GM11168 (cell line): ENCODE results near the gene ANTXR2.
"Not testable (repeated sequence)": the region's sequence is repeated elsewhere in the genome, so short reads cannot be mapped to it uniquely, and the experiment has no call there.

ENCODE experiments used
- in situ Hi-C: fragments of 300-500 bp; cut with MboI; formaldehyde crosslinking; loops from one replicate; pipeline ENCODE4 v1.12.0; 2022; ENCODE audit warnings: low sequenced_read_pairs; ENCODE audit not compliant: unreplicated experiment

The ANTXR2 gene

GRCh38 chr4:80029364-80029763, 43.7 kb downstream of the ANTXR2 start:
- in situ Hi-C loops, result no loop called here

DNA sequence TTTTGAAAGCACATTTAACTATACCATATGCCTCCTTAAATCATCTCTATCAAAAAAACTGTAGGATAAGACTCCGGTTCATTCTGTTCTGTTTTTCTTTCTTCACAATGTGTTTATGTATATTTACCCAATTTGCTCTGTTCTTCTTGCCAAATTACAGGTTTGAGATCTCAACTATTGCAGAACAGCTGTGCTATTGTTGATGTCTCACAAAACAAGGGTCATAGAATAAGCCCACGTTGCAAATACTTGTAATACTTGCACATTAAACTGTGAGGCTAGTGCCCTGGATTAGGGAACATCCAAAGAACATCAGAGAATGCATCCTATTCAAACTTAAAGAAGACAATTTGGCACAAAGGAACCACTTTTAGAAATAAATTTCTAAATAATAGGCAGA, 45.4 kb downstream of the ANTXR2 start:
- in situ Hi-C loops, result no loop called here

GRCh38 chr4:80026100-80026499, 46.9 kb downstream of the ANTXR2 start:
- in situ Hi-C loops, result no loop called here

DNA sequence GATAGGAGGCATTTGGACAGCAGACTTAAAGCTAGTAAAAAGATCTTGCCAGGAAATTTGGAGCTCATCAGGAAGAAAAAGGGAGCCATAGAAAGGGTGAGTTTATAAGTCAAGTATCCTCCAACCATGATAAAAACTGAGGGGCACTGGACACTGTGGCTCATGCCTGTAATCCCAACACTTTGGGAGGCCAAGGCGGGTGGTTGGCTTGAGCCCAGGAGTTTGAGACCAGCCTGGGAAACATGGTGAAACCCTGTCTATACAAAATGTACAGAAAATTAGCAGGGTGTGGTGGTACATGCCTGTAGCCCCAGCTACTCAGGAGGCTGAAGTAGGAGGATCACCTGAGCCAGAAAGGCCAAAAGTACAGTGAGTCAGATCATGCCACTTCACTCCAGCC, 48.7 kb downstream of the ANTXR2 start:
- in situ Hi-C loops, result no loop called here

GRCh38 chr4:80022282-80022681, 50.7 kb downstream of the ANTXR2 start:
- in situ Hi-C loops, result no loop called here

DNA sequence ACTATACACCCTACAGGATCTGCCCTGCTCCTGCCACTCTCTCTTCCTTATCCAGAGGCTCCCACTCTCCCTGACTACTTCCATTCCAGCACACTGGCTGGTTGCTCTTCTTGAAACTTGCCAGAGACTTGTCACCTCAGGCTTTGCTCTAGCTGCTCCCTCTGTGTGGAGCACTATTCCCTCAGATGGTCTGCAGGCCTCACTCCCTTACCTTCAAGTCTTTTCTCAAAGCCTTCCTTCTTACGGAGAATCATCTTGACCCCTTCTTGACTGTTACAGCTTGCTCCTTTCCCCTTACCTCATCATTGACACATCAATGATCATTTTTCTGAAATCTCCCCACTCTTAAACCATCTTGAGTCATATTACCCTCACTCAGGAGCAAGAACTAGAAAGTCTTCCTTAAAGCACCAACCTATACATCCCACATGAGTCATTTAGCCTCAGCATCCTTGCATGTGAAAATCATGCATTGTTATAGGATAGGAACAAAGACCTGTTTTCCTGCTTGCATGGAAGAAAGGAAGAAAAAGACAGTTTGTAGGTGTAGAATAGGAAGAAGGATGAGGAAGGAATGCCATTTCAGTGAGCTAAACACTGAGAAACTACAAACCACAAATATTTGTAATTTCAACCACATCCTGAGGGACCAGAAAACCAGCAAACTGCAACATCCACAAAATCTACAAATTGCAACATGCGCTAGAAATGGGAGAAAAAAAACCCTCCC, 55.7 kb downstream of the ANTXR2 start:
- in situ Hi-C loops, result no loop called here

GRCh38 chr4:80016506-80016905, 56.5 kb downstream of the ANTXR2 start:
- in situ Hi-C loops, result no loop called here

DNA sequence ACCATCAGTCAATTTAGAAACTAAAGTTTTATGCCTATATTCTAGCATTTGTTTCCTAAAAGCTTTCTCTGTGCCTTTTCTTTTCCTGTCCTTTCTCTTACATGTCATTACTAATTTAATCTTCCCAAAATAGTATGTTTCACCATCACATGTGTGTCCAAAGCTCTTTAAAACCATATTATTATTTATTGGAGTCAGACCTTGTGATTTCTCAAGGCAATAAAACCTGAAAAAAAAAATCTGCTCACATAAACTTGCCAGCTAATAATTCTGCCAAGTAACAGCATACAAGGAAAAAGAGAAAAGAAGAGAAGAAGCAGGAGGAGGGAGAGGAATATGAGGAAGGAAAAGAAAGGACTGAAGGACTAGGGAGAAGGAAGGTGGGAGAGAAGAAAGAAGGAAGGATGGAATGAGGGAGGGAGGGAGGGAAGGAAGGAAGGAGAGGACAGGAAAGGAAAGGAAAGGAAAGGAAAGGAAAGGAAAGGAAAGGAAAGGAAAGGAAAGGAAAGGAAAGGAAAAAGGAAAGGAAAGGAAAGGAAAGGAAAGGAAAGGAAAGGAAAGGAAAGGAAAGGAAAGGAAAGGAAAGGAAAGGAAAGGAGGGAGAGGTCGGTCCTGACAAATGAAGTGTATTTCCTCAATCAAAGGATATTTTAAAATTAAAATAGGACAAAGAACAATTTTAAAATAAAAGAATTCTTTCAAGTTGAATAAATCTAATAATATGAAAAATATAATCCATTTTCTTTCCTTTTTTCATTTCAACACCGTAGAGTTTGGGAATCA, 57.4 kb downstream of the ANTXR2 start:
- in situ Hi-C loops, result no loop called here

DNA sequence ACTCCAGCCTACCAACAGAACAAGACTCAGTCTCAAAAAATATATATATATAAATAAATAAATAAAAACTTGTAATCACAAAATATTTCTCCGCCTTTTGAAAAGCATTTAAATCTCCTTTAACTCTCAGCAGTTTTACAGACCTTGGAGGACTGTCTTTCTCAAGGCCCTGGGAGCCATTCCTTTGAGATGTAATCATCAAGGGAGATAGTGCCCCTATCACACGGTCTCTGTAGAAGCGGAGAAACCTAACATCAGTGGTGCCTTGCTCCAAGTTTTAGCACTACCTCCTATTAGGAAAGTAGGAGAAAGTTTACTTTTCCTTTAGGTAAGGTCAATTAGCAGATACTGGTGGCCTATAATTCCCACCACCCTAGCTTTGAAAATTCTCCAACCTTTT, 58.5 kb downstream of the ANTXR2 start:
- in situ Hi-C loops, result no loop called here

DNA sequence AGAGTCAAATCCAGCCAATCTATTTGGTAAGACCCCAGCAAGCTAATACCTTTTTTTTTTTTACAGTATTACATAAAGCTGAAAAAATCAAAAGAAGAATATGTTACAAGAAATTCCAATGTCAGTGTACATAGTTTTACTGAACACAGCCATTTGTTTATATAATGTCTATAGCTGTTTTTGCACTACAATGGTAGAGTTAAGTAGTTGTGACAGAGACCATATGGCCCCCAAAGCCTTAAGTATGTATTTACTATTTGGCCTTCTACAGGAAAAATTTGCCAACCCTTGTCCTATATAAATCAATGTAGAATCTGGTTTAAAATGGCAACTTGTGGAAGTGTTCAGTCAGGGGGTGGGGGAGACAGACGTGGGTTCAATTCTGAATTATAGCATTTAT, 60.7 kb downstream of the ANTXR2 start:
- in situ Hi-C loops, result no loop called here

DNA sequence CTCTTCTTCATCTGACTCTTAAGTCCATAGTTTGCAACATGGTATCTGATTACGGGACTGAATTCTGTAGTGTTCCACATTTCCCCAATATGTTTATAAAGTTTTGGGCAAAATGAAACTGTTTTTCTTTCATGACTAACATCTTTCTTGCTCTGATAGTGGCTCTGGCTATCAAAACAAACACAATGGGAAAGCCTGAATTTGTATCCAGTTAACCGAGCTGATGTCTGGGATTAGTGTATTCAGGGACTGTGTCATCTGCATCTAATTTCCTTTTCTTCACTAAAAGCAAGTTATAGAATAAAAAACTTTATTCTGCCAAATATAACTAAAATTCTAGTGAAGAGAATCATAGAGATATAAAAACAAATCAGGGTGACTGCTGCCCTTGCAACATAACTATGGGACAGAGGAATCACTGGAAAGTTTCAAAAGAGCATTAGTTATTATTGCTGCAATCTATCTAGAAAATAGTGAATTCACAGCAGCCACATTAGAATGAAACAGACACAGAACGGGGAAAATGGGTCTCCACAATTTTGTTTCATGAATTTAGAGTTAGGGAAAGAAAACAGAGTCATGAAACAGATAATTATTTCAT, 61.3 kb downstream of the ANTXR2 start:
- in situ Hi-C loops, result no loop called here

DNA sequence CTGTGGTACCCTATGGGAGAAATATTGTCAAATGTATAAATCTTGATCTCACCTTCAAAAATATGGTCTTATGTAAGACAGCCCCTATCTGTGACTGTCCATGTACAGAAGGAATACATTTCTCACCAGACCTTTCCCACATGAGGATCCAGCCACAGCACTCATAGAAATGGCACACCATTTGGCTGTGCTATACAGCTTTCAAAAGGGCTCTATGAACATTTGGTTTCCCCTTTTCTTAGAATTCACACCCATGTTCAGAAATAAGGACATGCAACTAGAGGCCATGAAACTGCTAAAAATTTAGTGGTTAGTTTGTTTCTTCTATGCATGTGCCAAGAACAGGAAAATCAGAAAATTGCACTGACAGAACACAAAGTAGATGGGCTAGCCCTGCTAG, 62.7 kb downstream of the ANTXR2 start:
- in situ Hi-C loops, result no loop called here

DNA sequence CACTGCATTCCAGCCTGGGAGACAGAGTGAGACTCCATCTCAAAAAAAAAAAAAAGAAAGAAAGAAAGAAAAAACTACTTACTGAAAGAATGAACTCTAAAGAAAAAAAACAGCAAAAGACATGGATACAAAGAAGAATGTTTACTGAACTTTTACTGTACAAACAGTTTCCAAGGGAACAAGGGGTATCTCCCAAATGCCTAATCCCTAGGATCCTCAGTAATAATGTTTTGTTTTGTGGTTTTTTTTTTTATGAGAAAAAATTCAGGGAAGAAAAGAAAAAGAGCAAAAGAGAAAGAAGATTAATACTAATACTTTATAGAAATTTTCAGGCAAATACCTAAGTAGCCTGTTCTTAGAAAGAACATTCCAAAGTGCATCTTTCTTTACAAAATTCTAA, 63.2 kb downstream of the ANTXR2 start:
- in situ Hi-C loops, result no loop called here

GRCh38 chr4:80008971-80009370, 64.1 kb downstream of the ANTXR2 start:
- in situ Hi-C loops, result no loop called here

DNA sequence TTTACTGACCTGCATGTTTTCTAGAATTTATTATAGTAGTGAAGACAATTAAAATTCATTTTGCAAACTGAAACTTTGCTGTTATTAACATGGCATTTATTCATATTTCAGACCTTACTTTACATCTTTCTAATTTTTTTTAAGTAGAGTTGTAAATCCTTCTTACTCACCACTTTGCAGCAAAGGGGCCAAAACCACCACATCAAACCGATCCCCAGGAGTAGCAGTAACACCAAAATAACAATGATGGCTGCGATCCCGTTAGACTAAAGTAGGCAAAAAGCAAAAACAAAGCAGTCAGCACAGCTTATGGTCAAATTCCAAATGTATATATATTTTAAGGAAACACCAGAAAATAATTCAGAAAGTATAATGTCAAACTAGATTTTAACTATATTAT, 64.7 kb downstream of the ANTXR2 start:
- in situ Hi-C loops, result no loop called here

DNA sequence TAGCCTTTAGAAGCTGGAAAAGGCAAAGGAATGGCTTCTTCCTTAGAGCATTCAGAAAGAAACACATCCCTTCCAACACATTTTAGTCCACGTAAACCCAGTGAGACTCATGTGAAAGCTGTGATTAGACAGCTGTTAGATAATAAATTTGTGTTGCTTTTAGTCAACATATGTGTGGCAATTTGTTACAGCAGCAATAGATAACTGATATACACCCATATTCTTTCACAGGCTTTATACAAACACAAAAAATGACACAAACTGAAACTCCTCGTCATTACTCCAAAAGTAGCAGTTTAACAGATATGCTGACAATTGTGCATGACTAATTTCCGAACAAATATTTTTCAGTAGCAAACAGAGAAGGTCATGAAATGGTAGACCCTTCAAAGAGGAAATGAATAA, 65.3 kb downstream of the ANTXR2 start:
- in situ Hi-C loops, result no loop called here

DNA sequence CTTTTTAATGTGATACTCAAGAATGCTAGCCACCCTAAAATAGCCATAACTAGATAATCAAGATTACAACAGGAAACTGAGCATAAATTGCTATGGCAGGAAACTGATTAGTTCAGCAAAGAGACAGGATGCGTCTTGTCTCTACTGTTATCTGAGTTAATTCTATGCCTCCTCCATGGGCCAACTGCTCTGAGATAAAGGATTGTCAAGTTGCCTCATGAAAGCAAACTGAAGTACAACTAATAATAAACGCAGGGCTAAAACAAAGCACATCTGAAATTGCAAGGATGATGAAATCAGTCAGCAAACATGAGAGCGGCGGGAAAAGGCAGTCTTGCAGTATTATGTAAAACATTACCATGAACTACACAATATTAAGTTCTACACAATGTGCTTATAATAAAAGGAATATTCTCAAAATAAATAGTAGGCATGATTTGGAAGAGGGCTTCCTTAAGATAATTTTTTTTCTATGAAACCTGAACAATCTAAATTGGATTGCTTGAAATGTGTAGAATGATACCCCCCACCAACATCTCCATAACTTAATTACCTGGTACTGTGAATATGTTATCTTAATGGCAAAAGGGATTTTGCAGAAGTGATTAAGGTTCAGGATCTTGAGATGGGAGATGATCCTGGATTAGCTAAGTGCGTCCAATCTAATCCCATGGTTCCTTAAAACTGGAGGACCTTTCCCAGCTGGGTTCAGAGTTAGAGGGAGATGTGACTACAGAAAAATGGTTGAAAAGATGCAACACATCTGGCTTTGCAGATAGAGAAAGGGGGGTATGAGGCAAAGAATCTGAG, 65.9 kb downstream of the ANTXR2 start:
- in situ Hi-C loops, result no loop called here

DNA sequence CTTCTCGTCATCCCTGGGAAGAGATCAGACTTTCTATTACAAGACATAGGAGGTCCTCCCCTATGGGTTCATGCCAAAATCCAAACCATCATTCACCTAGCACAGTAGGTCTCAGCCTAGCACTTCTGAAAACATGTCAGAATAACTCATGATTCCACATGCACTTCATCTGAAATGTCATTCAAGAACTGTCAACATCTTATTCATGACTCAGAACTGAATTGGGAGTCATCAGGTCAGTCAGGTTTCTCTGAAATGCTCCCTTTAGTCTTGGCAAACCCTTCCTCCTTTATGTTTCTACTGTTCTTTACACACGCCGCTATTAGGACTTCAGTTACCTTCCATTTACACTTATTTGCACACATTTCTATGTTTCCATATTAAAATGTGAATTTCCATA, 67.2 kb downstream of the ANTXR2 start:
- in situ Hi-C loops, result no loop called here

DNA sequence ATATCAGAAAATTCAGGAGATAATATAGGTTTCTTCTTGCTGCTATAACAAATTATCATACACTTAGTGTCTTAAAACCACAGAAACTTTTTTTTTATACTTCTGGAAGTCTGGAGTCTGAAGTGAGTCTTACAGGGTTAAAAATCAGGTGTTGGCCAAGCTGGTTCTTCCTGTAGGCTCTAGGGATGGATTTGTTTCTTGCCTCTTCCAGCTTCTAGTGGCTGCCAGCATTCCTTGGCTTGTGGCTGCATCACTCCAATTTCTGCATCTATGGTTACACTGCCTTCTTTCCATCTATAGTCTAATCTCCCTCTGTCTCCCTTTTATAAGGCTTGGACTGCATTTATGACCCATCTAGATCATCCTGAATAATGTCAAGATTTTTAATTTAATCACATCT, 68.7 kb downstream of the ANTXR2 start:
- in situ Hi-C loops, result no loop called here

DNA sequence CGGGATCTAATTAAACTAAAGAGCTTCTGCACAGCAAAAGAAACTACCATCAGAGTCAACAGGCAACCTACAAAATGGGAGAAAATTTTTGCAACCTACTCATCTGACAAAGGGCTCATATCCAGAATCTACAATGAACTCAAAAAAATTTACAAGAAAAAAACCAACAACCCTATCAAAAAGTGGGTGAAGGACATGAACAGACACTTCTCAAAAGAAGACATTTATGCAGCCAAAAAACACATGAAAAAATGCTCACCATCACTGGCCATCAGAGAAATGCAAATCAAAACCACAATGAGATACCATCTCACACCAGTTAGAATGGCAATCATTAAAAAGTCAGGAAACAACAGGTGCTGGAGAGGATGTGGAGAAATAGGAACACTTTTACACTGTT, 70.5 kb downstream of the ANTXR2 start:
- in situ Hi-C loops, result not testable (repeated sequence)

DNA sequence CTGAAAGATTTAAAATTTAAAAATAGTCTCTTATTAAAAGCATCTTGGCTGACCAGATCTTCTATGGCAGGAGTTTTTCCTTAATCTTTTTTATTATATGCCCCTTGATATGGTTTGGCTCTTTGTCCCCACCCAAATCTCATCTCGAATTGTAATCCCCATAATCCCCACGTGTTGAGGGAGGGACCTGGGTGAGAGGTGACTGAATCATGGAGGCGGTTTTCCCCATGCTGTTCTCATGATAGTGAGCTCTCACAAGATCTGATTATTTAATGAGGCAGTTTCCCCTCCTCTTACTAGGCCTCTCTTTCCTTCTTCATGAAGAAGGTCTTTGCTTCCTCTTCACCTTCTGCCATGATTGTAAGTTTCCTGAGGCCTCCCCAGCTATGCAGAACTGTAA, 74.0 kb downstream of the ANTXR2 start:
- in situ Hi-C loops, result not testable (repeated sequence)
